ENCODE data around the gene MAN1A2.
"Not testable (repeated sequence)": the region's sequence is repeated elsewhere in the genome, so short reads cannot be mapped to it uniquely, and the experiment has no call there.

Gene MAN1A2

DNA sequence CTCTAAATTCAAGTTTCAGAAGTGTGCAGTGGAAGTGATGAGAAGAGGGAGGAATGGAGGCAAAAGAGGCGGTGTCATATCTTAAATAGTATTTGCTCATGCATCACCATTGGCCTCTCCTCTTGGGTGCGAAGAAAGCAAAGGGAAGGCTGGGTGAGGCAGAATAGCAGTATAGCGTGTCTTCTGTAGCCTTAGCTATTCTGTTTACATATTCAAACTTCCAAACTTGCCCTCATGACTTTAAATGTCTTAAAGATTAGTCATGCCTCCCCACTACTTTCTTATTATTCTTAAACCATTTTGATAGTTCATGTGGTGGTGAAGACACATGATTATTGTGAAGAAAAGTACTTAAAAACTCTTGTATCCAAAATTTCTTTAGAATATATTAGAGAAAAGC lies 134.0 kb downstream of the MAN1A2 start:
- peak; percentile 71 for DNase-seq

DNA sequence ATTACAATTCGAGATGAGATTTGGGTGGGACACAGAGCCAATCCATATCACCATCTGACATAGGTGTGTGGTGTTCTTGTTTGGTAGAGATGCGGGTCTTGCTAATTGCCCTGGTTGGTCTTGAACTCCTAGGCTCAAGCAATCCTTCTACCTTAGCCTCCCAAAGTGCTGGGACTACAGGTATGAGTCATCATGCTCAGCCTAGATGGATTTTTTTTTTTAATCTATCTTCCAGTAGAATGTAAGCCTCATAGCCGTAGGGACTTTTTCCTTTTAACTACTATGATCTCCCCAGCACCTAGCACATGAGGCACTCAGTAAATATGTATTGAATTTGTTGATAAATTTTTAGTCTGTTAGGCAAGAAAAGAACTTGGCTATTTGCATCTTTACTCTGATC lies 144.0 kb downstream of the MAN1A2 start:
- DNase-seq: no peak

DNA sequence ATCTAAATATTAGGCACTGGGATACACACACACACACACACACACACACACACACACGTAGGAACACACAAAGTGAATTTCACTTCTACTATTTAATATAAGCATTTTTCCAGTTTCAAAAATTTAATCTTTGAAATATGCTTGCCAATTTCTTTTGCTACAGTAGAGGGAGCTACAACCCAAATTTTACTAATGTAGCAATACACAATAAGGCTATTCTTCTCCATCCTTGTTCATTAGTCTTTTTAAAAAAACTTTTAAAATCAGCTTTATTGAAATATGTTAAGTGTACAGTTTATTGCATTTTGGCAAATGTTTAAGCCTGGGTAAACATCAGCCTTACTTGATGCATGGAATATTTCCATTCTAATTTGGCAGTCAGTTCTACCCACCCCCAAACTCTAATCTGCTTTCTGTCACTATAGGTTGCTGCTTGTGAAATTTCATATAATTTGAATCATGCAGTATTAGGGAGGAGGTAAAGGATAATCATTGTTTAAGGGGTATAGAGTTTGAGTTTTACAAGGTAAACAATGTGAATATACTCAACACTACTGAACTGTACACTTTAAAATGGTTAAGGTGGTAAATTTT lies 145.6 kb downstream of the MAN1A2 start:
- DNase-seq: peak; percentile 38

DNA sequence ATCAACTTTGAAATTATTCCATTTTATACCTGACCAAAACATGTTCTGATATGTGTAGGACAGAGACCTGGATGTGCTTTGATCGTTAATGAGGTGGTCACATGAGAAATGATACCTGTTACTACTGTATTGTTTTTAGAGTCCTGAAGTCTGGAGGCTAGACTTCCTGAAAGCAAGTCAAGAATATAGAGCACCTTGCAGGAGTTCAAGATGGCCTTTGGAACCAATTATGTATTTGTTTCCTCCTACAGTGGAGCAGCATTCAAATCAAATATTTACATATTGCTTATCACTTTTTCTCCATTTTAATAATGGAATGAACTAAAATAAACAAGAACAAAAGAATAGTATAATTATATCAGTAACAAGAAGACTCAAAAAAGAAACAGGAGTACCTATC lies 155.9 kb downstream of the MAN1A2 start:
- no peak for DNase-seq

DNA sequence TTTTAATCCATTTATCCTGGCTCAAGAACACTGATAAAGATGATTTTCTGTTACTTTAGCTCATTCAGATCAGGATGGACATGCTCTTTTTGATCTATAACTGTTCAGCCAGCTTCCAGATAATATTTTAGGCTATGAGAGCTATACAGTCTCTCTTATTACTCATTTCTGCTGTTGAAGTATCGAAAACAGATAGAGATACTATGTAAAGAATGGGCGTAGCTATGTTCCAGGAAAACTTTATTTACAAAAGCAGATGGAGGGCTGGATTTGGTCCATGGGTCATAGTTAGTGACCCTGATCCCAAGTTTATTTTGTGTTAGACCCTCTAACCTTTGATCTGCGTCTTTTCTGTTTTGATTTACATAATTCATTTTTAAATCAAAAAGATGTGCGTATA lies 159.8 kb downstream of the MAN1A2 start:
- no peak for DNase-seq

DNA sequence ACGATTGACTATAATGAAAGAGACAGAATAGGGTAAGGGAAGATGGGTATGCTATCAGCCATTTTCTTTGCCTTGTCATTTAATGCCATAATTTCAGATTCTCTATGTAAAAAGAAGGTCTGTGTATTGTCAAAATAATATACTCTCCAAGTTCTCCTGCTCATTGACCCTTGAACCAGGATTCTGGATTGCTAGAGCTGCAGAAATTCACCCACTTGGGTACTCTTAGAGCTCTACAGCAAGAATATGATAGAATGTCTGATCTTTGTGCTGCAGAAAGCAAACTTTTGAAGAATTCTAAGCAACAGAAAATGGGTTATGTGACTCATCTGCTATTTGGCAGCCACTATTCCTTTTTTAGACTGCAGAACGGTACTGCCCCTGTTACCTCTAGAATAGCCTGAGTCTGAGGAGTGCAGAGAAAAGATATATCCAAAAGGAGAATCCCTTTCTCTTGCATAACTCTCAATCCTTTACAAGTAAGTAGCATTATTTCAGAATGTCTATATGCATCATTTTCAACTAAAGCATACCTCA lies 160.4 kb downstream of the MAN1A2 start:
- peak; percentile 6 for DNase-seq

DNA sequence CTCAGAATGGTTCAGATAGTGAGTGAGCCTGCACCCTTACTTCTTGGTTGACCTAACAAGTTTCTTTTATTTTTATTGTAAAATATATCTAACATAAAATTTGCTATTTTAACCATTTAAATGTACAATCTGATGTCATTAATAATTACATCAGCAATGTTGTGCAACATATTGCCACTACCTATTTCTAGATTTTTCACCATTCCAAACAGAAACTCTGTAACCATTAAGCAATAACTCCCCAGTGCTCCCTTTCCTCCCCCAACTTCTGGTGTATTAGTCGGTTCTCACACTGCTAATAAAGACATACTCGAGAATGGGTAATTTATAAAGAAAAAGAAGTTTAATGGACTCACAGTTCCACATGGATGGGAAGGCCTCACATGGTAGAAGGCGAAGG lies 162.4 kb downstream of the MAN1A2 start:
- DNase-seq: no peak

DNA sequence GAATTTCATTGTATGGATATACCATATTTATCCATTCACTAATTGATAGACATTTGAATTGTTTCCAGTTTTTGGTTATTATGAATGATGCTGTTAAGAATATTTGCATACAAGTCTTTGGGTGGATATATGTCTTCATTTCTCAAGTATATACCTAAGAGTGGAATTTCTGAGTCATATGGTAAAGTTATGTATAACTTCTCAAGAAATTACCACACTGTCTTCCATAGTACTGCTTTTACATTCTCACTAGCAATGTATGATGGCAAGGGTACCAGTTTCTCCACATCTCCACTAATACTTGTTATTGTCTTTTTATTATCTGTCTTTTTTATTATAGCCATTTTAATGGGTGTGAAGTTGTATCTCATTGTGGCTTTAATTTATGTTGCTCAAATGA lies 164.0 kb downstream of the MAN1A2 start:
- DNase-seq: peak; percentile 6

DNA sequence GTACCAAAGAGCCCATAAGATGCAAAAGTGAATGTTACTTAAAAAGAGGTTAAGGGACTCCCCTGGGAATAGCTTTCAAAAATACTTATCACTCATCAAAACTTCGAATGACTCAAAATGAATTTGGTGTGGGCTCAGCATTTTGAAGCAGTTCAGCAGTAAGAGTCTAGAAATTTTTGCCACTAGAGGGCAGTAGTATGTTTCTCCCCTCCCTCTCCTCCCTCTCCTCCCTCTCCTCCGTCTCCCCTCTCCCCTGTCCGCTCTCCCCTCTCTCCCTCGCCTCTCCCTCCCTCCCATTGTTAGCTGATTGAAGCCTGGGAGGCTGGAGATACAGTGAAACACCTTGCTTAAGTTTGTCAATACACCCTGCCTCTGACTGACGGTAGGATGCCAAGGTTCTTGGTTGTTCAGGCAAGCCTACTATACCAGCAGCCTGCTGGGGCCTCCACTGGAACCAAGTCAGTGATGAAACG lies 167.8 kb downstream of the MAN1A2 start:
- DNase-seq: peak; percentile 81

DNA sequence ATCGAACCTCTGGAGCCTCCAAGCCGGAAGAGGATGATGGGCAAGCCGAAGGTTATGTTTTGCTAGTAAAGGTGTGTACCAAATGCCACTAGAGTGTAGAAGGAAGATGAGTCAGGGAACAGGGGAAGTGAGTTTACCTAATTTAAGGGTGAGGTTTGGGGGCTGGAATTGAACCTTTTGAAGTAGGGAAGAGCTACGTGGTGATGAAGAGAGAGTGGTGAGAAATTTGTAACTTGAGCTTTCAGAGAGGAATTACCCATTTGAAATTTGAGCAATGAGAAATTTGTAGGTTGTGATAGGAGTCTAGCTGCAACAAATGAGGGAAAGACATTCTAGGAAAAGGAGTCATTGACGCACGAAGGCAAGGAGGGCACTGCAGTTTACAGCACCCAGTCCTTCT lies 168.6 kb downstream of the MAN1A2 start:
- no peak for DNase-seq

DNA sequence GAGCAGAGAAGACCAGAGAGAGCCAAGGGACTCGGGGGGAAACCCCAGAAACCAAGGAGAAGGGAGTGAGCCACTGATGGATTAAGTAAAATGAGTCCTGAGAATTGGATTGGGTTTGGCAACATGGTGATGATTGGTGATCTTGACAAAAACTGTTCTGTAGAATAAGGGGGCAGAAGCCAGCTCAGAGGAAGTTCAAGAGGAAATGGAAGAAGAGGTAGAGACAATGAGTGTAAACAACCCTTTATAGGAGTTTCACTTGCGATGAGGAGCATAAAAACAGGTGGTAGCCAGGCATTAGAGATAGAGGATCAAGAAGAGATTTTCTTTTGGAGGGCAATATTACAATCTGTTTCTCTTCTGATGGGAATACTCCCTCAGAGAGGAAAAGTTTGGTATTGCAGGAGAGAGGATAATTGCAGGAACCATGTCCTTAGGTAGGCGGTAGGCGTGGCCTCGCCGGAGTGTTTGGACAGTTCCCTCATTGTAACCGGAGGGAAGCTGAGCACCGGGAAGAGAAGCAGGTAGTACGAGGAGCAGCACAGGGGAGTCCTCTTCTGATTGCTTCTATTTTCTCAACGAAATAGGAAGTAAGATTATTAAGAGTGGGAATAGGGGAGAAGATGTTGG lies 170.2 kb downstream of the MAN1A2 start:
- DNase-seq: no peak

DNA sequence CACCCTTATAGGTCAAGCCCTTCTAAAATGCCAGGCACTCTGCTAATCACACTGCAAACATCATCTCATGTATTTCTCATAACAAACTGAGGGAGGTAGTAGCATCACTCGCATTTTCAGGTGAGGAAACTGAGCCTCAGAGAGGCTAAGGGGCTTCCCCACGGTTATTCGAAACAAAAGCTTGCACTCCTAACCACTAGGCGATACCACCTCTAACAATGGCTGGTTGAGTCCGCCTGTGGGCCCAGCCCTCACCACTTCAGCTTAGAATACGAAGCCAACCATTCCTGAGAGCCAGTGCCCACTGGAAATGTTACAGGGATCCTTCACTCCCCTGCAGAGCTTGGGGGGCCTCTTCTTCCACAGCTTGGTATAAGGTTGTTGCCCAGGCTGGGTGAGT lies 173.3 kb downstream of the MAN1A2 start:
- no peak for DNase-seq

DNA sequence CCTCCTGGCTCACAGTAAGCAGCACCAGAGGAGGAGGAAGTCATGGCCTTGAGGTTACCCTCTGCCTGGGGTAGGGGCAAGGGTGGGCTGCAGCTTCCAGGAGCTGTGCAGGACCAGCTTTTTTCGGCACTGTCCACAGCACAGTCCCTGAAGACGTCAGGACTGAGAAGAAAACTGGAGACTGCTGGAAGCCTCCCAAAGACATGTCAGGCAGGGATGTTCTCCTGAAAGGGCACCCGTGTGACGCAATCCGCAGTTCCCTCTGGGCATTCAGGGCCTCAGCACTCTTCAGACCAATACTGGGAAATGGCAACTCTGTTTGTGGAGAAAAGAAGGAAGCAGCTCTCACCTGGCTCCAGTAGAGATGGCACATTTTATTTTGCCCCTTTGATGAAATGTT lies 173.8 kb downstream of the MAN1A2 start:
- no peak for DNase-seq

DNA sequence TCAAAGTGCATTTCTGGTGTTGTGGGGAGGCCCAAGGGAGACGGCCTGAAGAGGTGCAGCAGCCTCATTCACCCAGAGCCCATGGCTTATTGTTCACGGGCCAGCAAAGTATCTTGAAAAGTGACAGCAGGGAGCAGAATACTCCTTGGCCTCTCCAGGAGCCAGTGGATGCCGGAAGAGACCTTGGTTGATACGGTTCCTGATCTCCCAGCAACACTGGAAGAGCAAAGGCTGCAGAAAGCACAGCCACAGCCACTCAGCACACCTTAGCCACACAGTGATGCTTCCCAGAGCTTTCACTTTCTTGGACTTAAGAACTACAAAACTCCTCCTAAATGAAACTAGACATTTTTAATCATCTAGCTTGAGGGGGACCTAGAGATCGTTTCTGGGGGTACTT lies 174.3 kb downstream of the MAN1A2 start:
- DNase-seq: no peak

DNA sequence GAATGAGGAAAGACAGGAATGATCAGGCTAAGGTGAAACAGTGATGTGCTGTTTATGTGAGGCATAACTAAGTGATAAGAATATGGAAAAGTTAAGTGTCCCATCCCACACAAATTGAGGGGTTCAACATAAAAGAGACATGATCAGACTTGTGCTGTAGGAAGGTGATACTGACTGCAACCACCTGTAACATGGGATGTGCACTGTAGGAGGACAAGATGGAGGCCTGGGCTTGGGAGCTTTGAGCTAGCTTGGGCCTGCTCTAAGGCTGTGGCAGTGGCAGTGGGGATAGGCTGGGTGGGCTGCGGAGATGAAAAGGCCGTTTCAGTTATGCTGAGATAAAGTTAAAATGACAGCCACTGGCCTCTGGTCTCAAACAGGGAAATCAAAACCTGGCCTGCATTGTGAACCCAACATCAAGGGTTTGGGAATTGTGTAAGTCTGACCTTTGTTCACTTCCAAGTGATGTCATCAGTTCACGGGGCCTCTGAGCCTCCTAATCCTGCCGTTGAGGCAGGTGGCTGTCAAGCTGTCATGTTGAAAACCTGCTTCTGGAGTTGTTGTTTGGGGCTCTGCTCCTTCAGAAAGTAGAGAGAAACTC lies 177.4 kb downstream of the MAN1A2 start:
- no peak for DNase-seq

DNA sequence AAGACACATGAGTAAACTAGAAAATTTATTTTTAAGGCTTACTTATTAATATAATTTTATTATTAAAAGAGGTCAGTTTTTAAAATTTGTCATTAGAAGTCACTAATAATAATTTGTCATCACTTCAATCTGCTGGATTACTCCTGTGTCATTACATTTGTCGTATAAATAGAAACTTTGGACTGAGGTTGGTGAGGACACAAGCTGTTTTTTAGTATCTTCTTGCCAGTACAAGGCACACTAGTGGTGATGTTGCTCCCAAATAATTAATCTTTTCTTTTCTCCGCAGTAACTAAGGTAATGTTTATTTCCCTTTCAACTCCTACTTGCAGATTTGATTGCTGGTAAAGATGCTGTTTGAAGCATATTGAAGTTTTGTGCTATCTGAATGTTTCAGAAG lies 179.2 kb downstream of the MAN1A2 start:
- no peak for DNase-seq

DNA sequence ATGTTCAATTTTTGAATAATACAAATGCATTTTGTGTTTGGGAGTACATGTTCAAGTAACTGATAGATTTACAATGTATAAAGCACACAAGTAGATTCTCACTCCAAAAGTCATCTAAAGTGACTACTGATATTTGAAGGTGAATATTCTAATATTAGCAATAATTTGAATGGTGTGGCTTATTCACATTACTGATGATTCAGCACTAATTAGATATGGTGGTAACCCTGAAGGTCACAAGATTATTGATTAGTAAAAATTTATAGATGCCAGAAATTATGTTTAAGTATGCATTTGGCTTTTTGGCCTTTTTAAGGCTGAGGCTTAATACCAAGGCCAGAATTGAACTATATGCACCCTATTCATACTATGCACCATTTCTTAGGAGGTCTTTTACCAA lies 186.2 kb downstream of the MAN1A2 start:
- no peak for DNase-seq

DNA sequence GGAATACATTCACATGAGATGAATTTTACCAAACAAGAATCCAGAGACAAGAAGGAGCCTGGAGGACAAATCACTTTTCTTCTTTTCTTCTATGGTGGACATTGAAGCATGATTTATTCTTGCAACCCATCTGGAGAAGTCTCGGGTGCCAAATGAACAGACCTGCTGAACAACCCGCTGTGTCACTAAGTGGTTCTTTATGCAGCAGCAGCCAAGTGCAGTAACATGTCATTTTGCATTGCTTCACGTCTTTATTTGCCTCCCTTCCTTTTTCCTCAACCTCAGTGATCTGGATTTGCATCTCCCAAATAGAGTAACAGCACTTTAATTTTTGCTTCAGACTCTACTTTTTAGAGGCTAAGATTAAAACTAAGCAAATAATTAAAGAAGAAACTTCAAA lies 188.6 kb downstream of the MAN1A2 start:
- DNase-seq: no peak

DNA sequence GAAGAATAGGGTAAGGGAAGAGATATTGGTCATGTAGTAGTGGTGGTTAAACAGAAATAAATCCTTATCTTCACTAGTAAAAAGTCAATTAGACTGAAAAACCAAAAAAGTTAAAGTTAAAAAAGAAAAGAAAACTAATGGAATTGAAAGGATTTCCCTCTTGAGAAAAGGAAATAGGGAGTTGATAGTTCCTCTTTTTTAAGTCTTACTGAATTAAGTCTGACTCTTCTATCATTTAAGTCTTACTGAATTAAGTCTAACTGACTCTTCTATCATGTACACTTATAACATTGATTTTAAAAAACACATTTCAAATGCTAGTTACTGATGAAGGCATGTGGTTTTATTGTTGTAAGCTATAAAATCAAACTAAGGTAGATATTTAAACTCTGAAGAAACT lies 189.1 kb downstream of the MAN1A2 start:
- no peak for DNase-seq

DNA sequence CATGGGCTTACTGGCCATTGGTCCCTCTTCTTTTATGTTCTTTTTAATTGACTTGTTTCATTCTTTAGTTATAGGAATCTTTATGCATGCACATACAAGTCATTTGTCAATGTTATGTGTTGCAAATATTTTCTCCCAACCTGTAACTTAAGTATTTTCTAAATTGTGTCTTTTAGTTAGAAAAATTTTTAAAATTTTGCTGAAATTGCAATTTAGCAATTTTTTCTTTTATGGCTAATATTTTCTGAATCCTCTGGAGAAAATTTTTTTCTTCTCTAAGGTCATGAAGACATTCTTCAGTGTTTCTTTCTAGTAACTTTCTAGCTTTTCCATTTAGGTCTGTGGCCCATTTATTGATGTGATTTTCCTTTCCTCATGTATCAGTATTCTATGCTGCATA lies 189.7 kb downstream of the MAN1A2 start:
- DNase-seq: no peak

DNA sequence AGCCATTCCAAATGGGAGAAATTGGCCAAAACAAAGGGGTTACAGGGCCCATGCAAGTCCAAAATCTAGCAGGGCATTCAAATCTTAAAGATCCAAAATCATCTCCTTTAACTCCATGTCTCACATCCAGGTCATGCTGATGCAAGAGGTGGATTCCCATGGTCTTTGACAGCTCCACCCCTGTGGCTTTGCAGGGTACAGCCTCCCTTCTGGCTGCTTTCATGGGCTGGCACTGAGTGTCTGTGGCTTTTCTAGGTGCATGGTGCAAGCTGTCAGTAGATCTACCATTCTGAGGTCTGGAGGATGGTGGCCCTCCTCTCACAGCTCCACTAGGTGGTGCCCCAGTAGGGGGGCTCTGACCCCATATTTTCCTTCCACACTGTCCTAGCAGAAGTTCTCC lies 191.2 kb downstream of the MAN1A2 start:
- DNase-seq: not testable (repeated sequence)

DNA sequence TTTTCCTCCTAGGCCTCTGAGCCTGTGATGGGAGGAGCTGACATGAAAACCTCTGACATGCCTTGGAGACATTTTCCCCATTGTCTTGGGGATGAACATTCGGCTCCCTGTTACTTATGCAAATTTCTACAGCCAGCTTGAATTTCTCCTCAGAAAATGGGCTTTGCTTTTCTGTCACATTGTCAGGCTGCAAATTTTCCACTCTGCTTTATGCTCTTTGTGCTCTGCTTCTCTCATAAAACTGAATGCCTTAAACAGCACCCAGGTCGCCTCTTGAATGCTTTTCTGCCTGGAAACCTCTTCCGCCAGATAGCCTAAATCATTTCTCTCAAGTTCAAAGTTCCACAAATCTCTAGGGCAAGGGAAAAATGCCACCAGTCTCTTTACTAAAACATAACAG lies 191.9 kb downstream of the MAN1A2 start:
- DNase-seq: no peak

DNA sequence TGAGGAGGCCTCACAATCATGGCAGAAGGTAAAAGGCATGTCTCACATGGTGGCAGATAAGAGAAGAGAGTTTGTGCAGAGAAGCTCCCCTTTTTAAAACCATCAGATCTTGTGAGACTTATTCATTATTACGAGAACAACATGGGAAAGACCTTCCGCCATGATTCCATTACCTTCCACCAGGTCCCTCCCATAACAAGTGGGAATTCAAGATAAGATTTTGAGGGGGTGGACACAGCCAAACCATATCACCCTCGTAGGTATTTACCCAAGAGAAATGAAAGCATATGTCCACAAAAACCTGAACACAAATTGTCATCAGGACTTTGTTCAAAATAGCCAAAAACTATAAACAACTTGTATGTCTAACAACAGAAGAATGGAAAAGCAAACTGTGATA lies 192.7 kb downstream of the MAN1A2 start:
- no peak for DNase-seq

DNA sequence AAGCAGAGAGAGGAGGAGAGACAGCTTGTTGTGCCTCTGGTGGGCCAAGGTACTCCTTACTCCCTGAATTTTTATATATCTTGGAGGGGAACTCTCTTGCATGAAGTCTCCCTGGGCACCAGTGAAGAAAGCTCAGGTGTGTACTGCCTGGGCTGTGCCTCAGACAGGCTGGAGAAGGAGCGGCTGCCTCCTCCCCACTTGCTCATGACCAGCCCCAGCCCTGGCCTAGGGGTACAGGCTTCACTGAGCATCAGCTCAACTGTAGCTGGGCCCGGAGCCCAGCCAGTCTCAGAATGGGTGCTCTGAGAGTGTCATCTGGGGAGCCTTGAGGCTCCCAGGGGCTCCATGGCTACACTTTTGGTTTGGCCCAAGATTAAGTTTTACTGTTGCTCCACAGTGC lies 193.8 kb downstream of the MAN1A2 start:
- DNase-seq: no peak
